WTC11 (cell line): ENCODE measurements around the gene FOXP1. TPM values are rescaled to one million over a fixed set of nuclear protein-coding genes. Genes with fewer than 3 reads are reported as not detected.
A peak's percentile ranks its signal among the peaks of the same experiment; 100 is the strongest.

Experiments used
- ATAC-seq: fragments of 200-7000 bp; cut with Tn5 transposase; 2 replicates; pipeline ENCODE4 v1.10.0; 2021; ENCODE audit warnings: mild to moderate bottlenecking, moderate library complexity
- CTCF ChIA-PET: fragments of 300-600 bp; sonication (Branson Sonifier 250); formaldehyde crosslinking; loops from one replicate; lab custom pipeline; 2021; ENCODE audit warnings: antibody characterized with exemption; lab: Charles Lee
- POLR2A ChIA-PET: fragments of 350-600 bp; sonication (Branson Sonifier 250); formaldehyde crosslinking; loops from one replicate; lab custom pipeline; 2021; ENCODE audit warnings: antibody characterized with exemption; lab: Charles Lee
- DNase-seq: peaks from one replicate; pipeline ENCODE4 v3.0.0; 2021; ENCODE audit warnings: low spot score
- H3K27ac Mint-ChIP-seq: 2 replicates; pipeline ENCODE4 v1.8.0; 2021; ENCODE audit warnings: mixed read lengths
- H3K27me3 Mint-ChIP-seq: 2 replicates; pipeline ENCODE4 v1.8.0; 2021; ENCODE audit warnings: low read depth, mild to moderate bottlenecking, moderate library complexity, mixed read lengths
- H3K36me3 Mint-ChIP-seq: 2 replicates; pipeline ENCODE4 v1.8.0; 2021; ENCODE audit warnings: mixed read lengths
- H3K4me1 Mint-ChIP-seq: 2 replicates; pipeline ENCODE4 v1.8.0; 2022; ENCODE audit warnings: mixed read lengths
- H3K4me3 Mint-ChIP-seq: 2 replicates; pipeline ENCODE4 v1.8.0; 2021; ENCODE audit warnings: mild to moderate bottlenecking, moderate library complexity, mixed read lengths
- H3K9me3 Mint-ChIP-seq: 2 replicates; pipeline ENCODE4 v1.8.0; 2021; ENCODE audit warnings: mixed read lengths
- FOXK1 ChIP-seq: sonication (generic); formaldehyde crosslinking; IDR thresholded peaks from 2 replicates; pipeline ENCODE4 v1.8.0; 2022; ENCODE audit warnings: mild to moderate bottlenecking, moderate library complexity, missing genetic modification reagents
- GTF2I ChIP-seq: fragments of 250-450 bp; sonication (Bioruptor Pico); conservative IDR thresholded peaks from 2 replicates; pipeline ENCODE4 v1.4.0; 2021; ENCODE audit warnings: mild to moderate bottlenecking
- IRF2 ChIP-seq: sonication (generic); formaldehyde crosslinking; IDR thresholded peaks from 2 replicates; pipeline ENCODE4 v1.8.0; 2022; ENCODE audit warnings: low read depth, missing genetic modification reagents, borderline replicate concordance
- MXD4 ChIP-seq: fragments of 250-450 bp; sonication (Bioruptor Pico); IDR thresholded peaks from 2 replicates; pipeline ENCODE4 v1.8.0; 2021; ENCODE audit warnings: mild to moderate bottlenecking, moderate library complexity, borderline replicate concordance
- MYBL2 ChIP-seq: sonication (generic); formaldehyde crosslinking; IDR thresholded peaks from 2 replicates; pipeline ENCODE4 v1.8.1; 2023; ENCODE audit warnings: mild to moderate bottlenecking, moderate library complexity, missing genetic modification reagents
- ZNF138 ChIP-seq: sonication (generic); formaldehyde crosslinking; conservative IDR thresholded peaks from 2 replicates; pipeline ENCODE4 v1.8.1; 2022; ENCODE audit warnings: mild to moderate bottlenecking, moderate library complexity, missing genetic modification reagents
- ZNF396 ChIP-seq: fragments of 250-450 bp; sonication (Bioruptor Pico); IDR thresholded peaks from 2 replicates; pipeline ENCODE4 v1.8.0; 2021; ENCODE audit warnings: mild to moderate bottlenecking, moderate library complexity, borderline replicate concordance
- total RNA-seq: library from RNA; stranded (reverse); gene quantifications from 3 replicates; pipeline ENCODE4 v1.2.3, GENCODE V29; 2021
- TF ChIP-seq, protein P1 (sequence below): sonication (generic); formaldehyde crosslinking; IDR thresholded peaks from 2 replicates; pipeline ENCODE4 v1.8.1; 2023; ENCODE audit warnings: mild to moderate bottlenecking, missing genetic modification reagents, moderate library complexity
- TF ChIP-seq, protein P2 (sequence below): sonication (generic); formaldehyde crosslinking; IDR thresholded peaks from 2 replicates; pipeline ENCODE4 v1.8.1; 2023; ENCODE audit warnings: mild to moderate bottlenecking, moderate library complexity, missing genetic modification reagents
- TF ChIP-seq, protein P3 (sequence below): sonication (generic); formaldehyde crosslinking; IDR thresholded peaks from 2 replicates; pipeline ENCODE4 v1.8.0; 2022; ENCODE audit warnings: mild to moderate bottlenecking, missing genetic modification reagents
- TF ChIP-seq, protein P4 (sequence below): sonication (generic); formaldehyde crosslinking; IDR thresholded peaks from 2 replicates; pipeline ENCODE4 v1.8.0; 2023; ENCODE audit warnings: mild to moderate bottlenecking, missing genetic modification reagents
- TF ChIP-seq, protein P5 (sequence below): fragments of 250-450 bp; sonication (Bioruptor Pico); conservative IDR thresholded peaks from 2 replicates; pipeline ENCODE4 v1.9.0; 2021; ENCODE audit warnings: mild to moderate bottlenecking
- TF ChIP-seq, protein P6 (sequence below): sonication (generic); formaldehyde crosslinking; IDR thresholded peaks from 2 replicates; pipeline ENCODE4 v1.8.0; 2022; ENCODE audit warnings: missing genetic modification reagents
- TF ChIP-seq, protein P7 (sequence below): sonication (generic); formaldehyde crosslinking; IDR thresholded peaks from 2 replicates; pipeline ENCODE4 v1.8.1; 2023; ENCODE audit warnings: mild to moderate bottlenecking, missing genetic modification reagents

Gene FOXP1
- total RNA-seq, 1 experiment from 2014 or later = 25.8 TPM

DNA sequence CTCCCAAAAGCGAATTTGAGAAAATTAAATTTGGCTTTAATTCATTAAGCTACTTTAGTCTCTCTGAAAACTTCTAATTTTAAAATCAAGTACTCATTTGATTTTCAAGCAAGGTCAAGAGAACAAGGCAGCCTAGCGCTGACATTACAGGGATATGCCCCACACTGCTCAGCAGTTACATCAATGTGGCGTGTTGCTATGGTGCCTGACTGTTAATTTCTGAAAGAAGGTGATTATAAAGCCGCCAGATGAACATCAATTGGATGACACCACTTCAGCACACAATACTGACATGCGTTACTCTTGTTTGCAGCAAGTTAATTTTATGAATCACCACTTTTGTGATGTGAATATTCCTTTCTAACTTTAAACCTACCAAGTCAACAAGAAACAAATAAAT is 284.4 kb downstream of the FOXP1 start:
- no peaks in the 10 kb centered on the region for H3K36me3 Mint-ChIP-seq
- no peak for TF ChIP-seq ZNF138 (CRISPR knock-in tag)
- H3K4me1 Mint-ChIP-seq = peaks cover 92% of the 10 kb centered on the region
- POLR2A ChIA-PET = no interaction called here
- ATAC-seq (no peak), DNase-seq (no peak)
- 0 out of 2 replicates have a peak, but pooled peaks cover 3% of the 10 kb centered on the region for H3K27me3 Mint-ChIP-seq
- CTCF ChIA-PET = no interaction called here
- H3K27ac Mint-ChIP-seq = no peak overlapping the region
- no peak overlapping the region for H3K4me3 Mint-ChIP-seq
- H3K9me3 Mint-ChIP-seq = no peaks in the 10 kb centered on the region

DNA sequence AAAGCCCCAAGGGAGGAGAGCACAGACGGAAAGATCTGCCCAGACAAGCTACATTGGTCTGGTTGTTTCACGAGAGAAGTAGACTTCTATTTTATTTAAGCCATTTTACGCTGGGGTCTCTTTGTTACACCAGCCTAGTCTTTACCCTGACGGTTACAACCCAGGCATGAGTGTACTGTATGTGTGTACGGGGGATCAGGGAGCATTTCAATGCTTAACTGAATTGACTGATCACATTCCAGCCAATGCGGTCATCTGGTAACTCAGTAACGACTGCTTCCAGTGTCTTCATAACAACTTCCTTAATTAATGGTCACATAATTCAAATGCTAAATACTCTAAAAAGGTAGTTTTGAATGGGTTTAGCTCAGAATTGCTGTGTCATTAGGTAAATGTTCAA is 288.6 kb downstream of the FOXP1 start:
- Mint-ChIP-seq H3K27ac (peak overlapping the region; percentile 51), H3K4me3 (no peak overlapping the region), H3K36me3 (peaks cover 3% of the 10 kb centered on the region; the same call in 1 of the 2 replicates), H3K4me1 (peaks cover 53% of the 10 kb centered on the region), H3K9me3 (peaks cover 6% of the 10 kb centered on the region; the same call in 1 of the 2 replicates), H3K27me3 (no peaks in the 10 kb centered on the region; the same call in 1 of the 2 replicates)
- TF ChIP-seq, protein P1, sequence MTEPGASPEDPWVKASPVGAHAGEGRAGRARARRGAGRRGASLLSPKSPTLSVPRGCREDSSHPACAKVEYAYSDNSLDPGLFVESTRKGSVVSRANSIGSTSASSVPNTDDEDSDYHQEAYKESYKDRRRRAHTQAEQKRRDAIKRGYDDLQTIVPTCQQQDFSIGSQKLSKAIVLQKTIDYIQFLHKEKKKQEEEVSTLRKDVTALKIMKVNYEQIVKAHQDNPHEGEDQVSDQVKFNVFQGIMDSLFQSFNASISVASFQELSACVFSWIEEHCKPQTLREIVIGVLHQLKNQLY = no peak
- TF ChIP-seq, protein P2, sequence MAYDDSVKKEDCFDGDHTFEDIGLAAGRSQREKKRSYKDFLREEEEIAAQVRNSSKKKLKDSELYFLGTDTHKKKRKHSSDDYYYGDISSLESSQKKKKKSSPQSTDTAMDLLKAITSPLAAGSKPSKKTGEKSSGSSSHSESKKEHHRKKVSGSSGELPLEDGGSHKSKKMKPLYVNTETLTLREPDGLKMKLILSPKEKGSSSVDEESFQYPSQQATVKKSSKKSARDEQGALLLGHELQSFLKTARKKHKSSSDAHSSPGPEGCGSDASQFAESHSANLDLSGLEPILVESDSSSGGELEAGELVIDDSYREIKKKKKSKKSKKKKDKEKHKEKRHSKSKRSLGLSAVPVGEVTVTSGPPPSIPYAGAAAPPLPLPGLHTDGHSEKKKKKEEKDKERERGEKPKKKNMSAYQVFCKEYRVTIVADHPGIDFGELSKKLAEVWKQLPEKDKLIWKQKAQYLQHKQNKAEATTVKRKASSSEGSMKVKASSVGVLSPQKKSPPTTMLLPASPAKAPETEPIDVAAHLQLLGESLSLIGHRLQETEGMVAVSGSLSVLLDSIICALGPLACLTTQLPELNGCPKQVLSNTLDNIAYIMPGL = no peak
- TF ChIP-seq MYBL2 (CRISPR knock-in tag) = no peak
- TF ChIP-seq, protein P3, sequence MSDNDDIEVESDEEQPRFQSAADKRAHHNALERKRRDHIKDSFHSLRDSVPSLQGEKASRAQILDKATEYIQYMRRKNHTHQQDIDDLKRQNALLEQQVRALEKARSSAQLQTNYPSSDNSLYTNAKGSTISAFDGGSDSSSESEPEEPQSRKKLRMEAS (CRISPR knock-in tag) = no peak
- ChIA-PET POLR2A (no interaction called here), CTCF (no interaction called here)
- ATAC-seq (peak; percentile 52), DNase-seq (no peak)

GRCh38 chr3:71290301-71290700 is 293.2 kb downstream of the FOXP1 start:
- Mint-ChIP-seq H3K4me1 (peaks cover 14% of the 10 kb centered on the region), H3K27me3 (no peaks in the 10 kb centered on the region; the same call in 1 of the 2 replicates), H3K27ac (no peak overlapping the region; the same call in 1 of the 2 replicates), H3K9me3 (peaks cover 8% of the 10 kb centered on the region; the same call in 1 of the 2 replicates), H3K36me3 (peaks cover 3% of the 10 kb centered on the region; the same call in 1 of the 2 replicates), H3K4me3 (no peak overlapping the region)
- ChIA-PET POLR2A (no interaction called here), CTCF (no interaction called here)
- ATAC-seq (no peak), DNase-seq (no peak)
- TF ChIP-seq ZNF396 = no peak
- TF ChIP-seq, protein P4, sequence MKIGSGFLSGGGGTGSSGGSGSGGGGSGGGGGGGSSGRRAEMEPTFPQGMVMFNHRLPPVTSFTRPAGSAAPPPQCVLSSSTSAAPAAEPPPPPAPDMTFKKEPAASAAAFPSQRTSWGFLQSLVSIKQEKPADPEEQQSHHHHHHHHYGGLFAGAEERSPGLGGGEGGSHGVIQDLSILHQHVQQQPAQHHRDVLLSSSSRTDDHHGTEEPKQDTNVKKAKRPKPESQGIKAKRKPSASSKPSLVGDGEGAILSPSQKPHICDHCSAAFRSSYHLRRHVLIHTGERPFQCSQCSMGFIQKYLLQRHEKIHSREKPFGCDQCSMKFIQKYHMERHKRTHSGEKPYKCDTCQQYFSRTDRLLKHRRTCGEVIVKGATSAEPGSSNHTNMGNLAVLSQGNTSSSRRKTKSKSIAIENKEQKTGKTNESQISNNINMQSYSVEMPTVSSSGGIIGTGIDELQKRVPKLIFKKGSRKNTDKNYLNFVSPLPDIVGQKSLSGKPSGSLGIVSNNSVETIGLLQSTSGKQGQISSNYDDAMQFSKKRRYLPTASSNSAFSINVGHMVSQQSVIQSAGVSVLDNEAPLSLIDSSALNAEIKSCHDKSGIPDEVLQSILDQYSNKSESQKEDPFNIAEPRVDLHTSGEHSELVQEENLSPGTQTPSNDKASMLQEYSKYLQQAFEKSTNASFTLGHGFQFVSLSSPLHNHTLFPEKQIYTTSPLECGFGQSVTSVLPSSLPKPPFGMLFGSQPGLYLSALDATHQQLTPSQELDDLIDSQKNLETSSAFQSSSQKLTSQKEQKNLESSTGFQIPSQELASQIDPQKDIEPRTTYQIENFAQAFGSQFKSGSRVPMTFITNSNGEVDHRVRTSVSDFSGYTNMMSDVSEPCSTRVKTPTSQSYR = no peak
- TF ChIP-seq, protein P5, sequence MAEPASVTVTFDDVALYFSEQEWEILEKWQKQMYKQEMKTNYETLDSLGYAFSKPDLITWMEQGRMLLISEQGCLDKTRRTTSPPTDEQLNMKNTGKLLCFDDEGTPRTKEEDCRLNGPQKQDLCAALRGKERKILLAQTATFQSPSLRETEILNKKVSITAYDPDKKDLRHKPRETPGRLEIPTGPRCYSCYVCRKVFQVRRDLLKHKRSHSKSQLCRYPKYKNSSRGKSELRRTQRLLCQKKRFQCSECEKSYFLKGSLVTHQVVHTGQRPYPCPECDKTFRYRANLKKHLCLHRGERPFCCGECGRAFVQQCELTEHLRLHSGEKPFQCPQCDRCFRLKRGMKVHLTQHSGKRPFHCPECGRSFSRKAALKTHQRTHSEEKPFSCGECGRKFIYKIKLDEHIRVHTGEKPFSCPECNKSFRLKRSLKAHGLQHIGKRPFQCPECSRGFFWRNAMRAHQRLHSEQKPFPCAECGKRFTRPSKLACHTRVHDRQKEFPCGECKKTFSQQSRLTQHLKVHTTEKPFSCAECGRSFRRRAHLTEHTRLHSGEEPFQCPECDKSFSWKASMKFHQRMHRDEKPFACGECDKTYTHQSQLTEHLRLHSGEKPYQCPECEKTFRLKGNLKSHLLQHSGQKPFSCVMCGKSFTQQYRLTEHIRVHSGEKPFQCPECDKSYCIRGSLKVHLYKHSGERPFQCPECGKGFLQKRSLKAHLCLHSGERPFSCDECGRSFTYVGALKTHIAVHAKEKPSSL = no peak
- TF ChIP-seq, protein P6, sequence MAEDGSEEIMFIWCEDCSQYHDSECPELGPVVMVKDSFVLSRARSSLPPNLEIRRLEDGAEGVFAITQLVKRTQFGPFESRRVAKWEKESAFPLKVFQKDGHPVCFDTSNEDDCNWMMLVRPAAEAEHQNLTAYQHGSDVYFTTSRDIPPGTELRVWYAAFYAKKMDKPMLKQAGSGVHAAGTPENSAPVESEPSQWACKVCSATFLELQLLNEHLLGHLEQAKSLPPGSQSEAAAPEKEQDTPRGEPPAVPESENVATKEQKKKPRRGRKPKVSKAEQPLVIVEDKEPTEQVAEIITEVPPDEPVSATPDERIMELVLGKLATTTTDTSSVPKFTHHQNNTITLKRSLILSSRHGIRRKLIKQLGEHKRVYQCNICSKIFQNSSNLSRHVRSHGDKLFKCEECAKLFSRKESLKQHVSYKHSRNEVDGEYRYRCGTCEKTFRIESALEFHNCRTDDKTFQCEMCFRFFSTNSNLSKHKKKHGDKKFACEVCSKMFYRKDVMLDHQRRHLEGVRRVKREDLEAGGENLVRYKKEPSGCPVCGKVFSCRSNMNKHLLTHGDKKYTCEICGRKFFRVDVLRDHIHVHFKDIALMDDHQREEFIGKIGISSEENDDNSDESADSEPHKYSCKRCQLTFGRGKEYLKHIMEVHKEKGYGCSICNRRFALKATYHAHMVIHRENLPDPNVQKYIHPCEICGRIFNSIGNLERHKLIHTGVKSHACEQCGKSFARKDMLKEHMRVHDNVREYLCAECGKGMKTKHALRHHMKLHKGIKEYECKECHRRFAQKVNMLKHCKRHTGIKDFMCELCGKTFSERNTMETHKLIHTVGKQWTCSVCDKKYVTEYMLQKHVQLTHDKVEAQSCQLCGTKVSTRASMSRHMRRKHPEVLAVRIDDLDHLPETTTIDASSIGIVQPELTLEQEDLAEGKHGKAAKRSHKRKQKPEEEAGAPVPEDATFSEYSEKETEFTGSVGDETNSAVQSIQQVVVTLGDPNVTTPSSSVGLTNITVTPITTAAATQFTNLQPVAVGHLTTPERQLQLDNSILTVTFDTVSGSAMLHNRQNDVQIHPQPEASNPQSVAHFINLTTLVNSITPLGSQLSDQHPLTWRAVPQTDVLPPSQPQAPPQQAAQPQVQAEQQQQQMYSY (CRISPR knock-in tag) = no peak
- no peak for TF ChIP-seq MYBL2 (CRISPR knock-in tag)
- TF ChIP-seq, protein P1 = no peak
- TF ChIP-seq IRF2 (CRISPR knock-in tag) = no peak
- no peak for TF ChIP-seq GTF2I (CRISPR knock-in tag)
- TF ChIP-seq, protein P7, sequence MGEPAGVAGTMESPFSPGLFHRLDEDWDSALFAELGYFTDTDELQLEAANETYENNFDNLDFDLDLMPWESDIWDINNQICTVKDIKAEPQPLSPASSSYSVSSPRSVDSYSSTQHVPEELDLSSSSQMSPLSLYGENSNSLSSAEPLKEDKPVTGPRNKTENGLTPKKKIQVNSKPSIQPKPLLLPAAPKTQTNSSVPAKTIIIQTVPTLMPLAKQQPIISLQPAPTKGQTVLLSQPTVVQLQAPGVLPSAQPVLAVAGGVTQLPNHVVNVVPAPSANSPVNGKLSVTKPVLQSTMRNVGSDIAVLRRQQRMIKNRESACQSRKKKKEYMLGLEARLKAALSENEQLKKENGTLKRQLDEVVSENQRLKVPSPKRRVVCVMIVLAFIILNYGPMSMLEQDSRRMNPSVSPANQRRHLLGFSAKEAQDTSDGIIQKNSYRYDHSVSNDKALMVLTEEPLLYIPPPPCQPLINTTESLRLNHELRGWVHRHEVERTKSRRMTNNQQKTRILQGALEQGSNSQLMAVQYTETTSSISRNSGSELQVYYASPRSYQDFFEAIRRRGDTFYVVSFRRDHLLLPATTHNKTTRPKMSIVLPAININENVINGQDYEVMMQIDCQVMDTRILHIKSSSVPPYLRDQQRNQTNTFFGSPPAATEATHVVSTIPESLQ (CRISPR knock-in tag) = no peak
- TF ChIP-seq MXD4 (CRISPR knock-in tag) = no peak
- TF ChIP-seq FOXK1 (CRISPR knock-in tag) = no peak
